Colonic mucosa (tissue), 4 donors: ENCODE data around the gene CAPN5. TPM values are rescaled to one million over a fixed set of nuclear protein-coding genes. Genes with fewer than 3 reads are reported as not detected.
"Not testable (repeated sequence)": the region's sequence is repeated elsewhere in the genome, so short reads cannot be mapped to it uniquely, and the experiment has no call there.

ENCODE experiments used
- DNase-seq: peaks from one replicate; pipeline ENCODE4 v3.0.0-alpha.2; 2020
- H3K27ac ChIP-seq: fragments of 200-600 bp; one replicate; pipeline ENCODE4 v1.8.0; 2021
- H3K27me3 ChIP-seq: fragments of 200-600 bp; one replicate; pipeline ENCODE4 v1.8.0; 2021
- H3K36me3 ChIP-seq: fragments of 200-600 bp; one replicate; pipeline ENCODE4 v1.8.0; 2021
- H3K4me1 ChIP-seq: fragments of 200-600 bp; one replicate; pipeline ENCODE4 v1.8.0; 2021; ENCODE audit warnings: mild to moderate bottlenecking
- H3K4me3 ChIP-seq: fragments of 200-600 bp; one replicate; pipeline ENCODE4 v1.8.0; 2021
- H3K9ac ChIP-seq, 2 donors: one replicate each; pipeline ENCODE4 v1.7.0; 2013; ENCODE audit warnings: control low read depth in 2 of 2, low read depth in 2 of 2, low read length in 2 of 2
- H3K9me3 ChIP-seq: fragments of 200-600 bp; one replicate; pipeline ENCODE4 v1.8.0; 2021
- intact Hi-C: fragments of 100-400 bp; cut with DNase I; formaldehyde crosslinking; loops from one replicate; pipeline ENCODE4 v1.14.1; 2022
- total RNA-seq, 2 donors: library from RNA; stranded (reverse); fragmentation: NEBNext Ultra II Directional in 1 of 2; extraction: Animal tissue kit (Norgen Biotek cat#: 25700) in 1 of 2; gene quantifications; one replicate each; pipeline ENCODE4 v1.2.1, GENCODE V29; 2021
- TF ChIP-seq, protein P1 (sequence below): fragments of 200-600 bp; IDR thresholded peaks from one replicate; pipeline ENCODE4 v1.8.0; 2022; ENCODE audit warnings: antibody characterized with exemption, mild to moderate bottlenecking
- donor health status: healthy.
- donor health status: DM: no; HTN: no; CAD: no.
- donor health status: DM: no; HTN: no; CAD: no.

The CAPN5 gene
- total RNA-seq, 2 donors from 2014 or later, result 258 to 267 TPM

DNA sequence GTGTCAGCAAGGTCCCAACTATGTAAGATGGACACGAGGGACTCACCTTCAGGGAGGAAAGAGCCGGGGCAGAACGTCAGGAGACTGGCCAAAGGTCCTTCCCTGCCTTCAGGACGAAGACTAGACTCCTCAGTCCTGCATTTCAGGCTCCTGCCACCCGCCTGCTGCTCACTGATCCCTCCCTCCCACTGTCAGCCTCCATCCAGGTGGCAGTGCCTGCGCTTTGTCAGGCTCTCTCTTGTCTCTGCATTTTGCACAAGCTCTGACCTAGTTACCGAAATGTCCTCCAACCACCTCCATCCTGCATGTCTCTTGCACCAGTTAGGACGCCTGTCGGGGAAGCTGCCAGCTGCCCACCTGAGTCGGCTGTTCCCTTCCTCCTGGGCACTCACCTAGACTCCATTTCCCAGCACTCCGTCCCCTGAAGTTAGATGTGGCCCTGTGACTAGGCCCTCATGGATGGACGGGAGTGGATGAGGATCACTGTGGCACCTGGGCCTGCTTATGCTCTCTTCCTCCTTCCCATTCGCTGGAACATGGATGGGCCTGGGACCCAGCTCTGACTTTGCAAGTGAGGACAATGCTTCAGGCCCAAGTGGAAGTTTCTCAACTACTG, 24.6 kb upstream of the CAPN5 start:
- no peak overlapping the region for H3K9ac ChIP-seq
- no peak overlapping the region for H3K27ac ChIP-seq
- H3K4me1 ChIP-seq, result no peaks in the 10 kb centered on the region
- H3K9me3 ChIP-seq, result no peaks in the 10 kb centered on the region
- intact Hi-C loops, result loop anchor here (5.0 to 10.0 kb wide), 3 partner anchors 65 to 307 kb away; no protein-coding TSS in a partner anchor
- no peaks in the 10 kb centered on the region for H3K36me3 ChIP-seq
- H3K27me3 ChIP-seq, result peaks cover 6% of the 10 kb centered on the region
- no peak for DNase-seq
- TF ChIP-seq, protein P1, sequence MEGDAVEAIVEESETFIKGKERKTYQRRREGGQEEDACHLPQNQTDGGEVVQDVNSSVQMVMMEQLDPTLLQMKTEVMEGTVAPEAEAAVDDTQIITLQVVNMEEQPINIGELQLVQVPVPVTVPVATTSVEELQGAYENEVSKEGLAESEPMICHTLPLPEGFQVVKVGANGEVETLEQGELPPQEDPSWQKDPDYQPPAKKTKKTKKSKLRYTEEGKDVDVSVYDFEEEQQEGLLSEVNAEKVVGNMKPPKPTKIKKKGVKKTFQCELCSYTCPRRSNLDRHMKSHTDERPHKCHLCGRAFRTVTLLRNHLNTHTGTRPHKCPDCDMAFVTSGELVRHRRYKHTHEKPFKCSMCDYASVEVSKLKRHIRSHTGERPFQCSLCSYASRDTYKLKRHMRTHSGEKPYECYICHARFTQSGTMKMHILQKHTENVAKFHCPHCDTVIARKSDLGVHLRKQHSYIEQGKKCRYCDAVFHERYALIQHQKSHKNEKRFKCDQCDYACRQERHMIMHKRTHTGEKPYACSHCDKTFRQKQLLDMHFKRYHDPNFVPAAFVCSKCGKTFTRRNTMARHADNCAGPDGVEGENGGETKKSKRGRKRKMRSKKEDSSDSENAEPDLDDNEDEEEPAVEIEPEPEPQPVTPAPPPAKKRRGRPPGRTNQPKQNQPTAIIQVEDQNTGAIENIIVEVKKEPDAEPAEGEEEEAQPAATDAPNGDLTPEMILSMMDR, result no peak
- H3K4me3 ChIP-seq, result no peak overlapping the region

DNA sequence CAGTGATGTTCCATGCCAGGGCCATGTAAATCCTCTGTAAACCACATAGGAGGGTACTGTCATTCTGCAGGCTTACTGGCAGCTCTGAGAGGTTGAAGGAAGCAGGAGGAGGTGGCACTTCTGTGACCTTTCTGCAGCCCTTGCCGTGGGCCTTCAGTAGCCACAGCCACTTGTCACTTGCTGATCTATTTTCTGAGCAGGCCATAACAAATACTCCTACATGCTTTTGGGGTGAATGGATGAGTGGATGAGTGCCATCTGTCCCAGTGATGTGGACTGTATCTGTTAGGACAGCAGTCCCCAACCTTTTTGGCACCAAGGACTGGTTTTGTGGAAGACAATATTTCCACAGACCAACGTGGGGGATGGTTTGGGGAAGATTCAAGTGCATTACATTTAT, 22.4 kb upstream of the CAPN5 start:
- Histone ChIP-seq H3K9me3 (no peaks in the 10 kb centered on the region), H3K4me1 (peaks cover 4% of the 10 kb centered on the region), H3K27me3 (peaks cover 6% of the 10 kb centered on the region), H3K27ac (no peak overlapping the region), H3K36me3 (no peaks in the 10 kb centered on the region), H3K9ac (no peak overlapping the region), H3K4me3 (no peak overlapping the region)
- DNase-seq, result no peak
- intact Hi-C loops, result loop anchor here (2.0 to 10.0 kb wide), 4 partner anchors 67 to 310 kb away; no protein-coding TSS in a partner anchor
- TF ChIP-seq, protein P1, result no peak

DNA sequence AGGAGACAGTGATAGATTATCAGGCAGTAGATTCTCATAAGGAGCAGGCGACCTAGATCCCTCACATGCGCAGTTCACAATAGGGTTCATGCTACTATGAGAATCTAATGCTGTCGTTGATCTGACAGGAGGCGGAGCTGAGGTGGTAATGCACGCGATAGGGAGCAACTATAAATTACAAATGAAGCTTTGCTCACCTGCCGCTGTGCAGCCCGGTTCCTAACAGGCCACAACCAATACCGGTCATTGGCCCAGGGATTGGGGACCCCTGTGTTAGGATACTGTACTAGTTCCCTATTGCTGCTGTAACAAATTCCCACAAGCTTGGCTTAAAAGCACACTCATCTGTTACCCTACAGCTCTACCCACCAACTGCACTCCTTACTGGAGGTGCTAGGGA, 21.9 kb upstream of the CAPN5 start:
- H3K27me3 ChIP-seq, result peaks cover 5% of the 10 kb centered on the region

DNA sequence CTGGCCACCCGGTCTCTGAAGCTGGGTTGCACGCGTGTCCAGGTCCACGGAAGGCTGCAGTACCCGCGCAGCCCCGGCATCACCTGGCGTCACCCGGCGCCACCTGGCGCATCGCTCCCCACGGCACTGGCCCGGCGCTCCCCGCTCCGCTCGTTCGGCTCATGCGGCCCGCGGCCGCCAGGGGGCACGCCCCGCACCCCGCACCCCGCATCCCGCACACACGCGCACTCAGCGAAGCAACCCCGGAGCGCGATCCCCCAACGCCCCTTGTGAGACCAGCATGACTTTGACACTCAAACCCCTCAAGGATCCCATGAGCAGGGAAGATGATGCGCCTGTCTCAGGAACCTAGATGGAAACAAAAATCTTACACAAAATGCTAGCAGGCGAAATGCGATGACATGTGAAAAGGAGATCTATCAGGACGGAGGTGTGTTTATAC, 20.7 kb upstream of the CAPN5 start:
- intact Hi-C loops, result loop anchor here (5.0 to 10.0 kb wide), 2 partner anchors 141 to 311 kb away; no protein-coding TSS in a partner anchor
- Histone ChIP-seq H3K9ac (peak overlapping the region in 1 of 2 donors; percentile 51), H3K9me3 (no peaks in the 10 kb centered on the region), H3K4me1 (peaks cover 4% of the 10 kb centered on the region), H3K36me3 (no peaks in the 10 kb centered on the region), H3K27me3 (no peaks in the 10 kb centered on the region), H3K27ac (no peak overlapping the region), H3K4me3 (no peak overlapping the region)
- TF ChIP-seq, protein P1, result peak; percentile 97
- DNase-seq, result peak; percentile 74

More for the DNA sequence above, 21.9 kb upstream of the CAPN5 start:
- H3K4me1 ChIP-seq, result peaks cover 4% of the 10 kb centered on the region
- TF ChIP-seq, protein P1, result no peak
- intact Hi-C loops, result loop anchor here (2.0 to 10.0 kb wide), 5 partner anchors 68 to 310 kb away; no protein-coding TSS in a partner anchor
- no peak overlapping the region for H3K9ac ChIP-seq
- H3K27ac ChIP-seq, result no peak overlapping the region
- no peak overlapping the region for H3K4me3 ChIP-seq
- no peaks in the 10 kb centered on the region for H3K36me3 ChIP-seq
- H3K9me3 ChIP-seq, result no peaks in the 10 kb centered on the region
- no peak for DNase-seq

DNA sequence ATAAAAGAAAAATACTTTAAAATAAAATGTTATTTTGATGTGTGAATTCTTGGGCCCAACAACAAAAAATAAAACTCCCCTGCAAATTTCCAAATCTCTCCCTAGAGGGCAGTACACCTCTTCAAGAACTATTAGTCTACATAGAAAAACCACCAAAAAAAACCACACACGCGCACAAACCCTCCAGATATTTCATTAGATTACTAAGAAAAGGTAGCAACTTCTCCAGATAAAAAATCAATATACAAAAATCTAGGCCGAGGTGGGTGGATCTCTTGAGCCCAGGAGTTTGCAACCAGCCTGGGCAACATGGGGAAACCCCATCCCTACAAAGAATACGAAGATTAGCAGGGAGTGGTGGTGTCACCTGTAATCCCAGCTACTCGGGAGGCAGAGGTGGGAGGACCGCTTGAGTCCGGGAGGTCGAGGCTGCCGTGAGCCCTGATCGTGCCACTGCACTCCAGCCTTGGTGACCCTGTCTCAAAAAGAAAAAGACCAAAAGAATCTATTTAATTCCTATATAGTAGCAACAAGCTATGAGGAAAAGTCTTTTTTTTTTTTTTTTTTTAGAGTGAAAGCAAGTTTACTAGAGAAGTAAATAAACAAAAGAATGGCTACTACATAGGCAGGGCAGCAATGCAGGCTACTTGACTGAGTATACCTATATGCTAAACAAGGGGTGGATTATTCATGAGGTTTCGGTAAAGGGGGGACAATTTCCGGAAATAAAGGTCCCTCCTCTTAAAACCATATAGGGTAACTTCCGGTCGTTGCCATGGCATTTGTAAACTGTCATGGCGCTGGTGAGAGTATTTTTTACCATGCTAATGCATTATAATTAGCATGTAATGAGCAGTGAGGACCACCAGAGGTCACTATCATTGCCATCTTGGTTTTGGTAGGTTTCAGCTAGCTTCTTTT, 19.5 kb upstream of the CAPN5 start:
- Histone ChIP-seq H3K9me3 (no peaks in the 10 kb centered on the region), H3K27me3 (no peaks in the 10 kb centered on the region), H3K9ac (peak overlapping the region in 1 of 2 donors; percentile 43), H3K4me3 (peak overlapping the region; percentile 26), H3K36me3 (no peaks in the 10 kb centered on the region), H3K27ac (peak overlapping the region; percentile 56), H3K4me1 (peaks cover 4% of the 10 kb centered on the region)
- intact Hi-C loops, result loop anchor here (1.0 to 10.0 kb wide), 3 partner anchors 44 to 312 kb away; no protein-coding TSS in a partner anchor
- peak; percentile 90 for DNase-seq
- TF ChIP-seq, protein P1, result peak; percentile 61

DNA sequence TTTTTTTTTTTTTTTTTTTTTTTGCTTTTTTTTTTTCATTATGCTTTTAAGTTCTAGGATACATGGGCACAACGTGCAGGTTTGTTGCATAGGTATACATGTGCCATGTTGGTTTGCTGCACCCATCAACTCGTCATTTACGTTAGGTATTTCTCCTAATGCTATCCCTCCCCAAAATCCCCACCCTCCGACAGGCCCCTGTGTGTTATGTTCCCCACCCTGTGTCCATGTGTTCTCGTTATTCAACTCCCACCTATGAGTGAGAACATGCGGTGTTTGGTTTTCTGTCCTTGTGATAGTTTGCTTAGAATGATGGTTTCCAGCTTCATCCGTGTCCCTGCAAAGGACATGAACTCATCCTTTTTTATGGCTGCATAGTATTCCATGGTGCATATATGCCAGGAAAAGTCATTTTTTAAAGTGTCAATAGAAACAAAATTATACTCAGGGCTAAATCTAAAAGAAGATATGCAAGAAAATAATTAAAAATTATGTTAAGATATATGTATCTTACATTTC, 18.8 kb upstream of the CAPN5 start:
- H3K4me1 ChIP-seq, H3K36me3 ChIP-seq, H3K4me3 ChIP-seq, DNase-seq, H3K9ac ChIP-seq, H3K27me3 ChIP-seq, H3K9me3 ChIP-seq: not testable (repeated sequence)
- H3K27ac ChIP-seq, result peak overlapping the region; percentile 81
- intact Hi-C loops, result loop anchor here (1.0 to 10.0 kb wide), 3 partner anchors 43 to 313 kb away; no protein-coding TSS in a partner anchor
